22Rv1 (cell line): ENCODE data around the gene MLF2.

Experiments used
- ZFX ChIP-seq: fragments of 450-650 bp; IDR thresholded peaks from 2 replicates; pipeline ENCODE4 v1.6.1; 2017; ENCODE audit warnings: antibody characterized with exemption, borderline replicate concordance
- TF ChIP-seq, protein P1 (sequence below): fragments of 450-650 bp; IDR thresholded peaks from 2 replicates; pipeline ENCODE4 v1.5.1; 2017; ENCODE audit warnings: mild to moderate bottlenecking

DNA sequence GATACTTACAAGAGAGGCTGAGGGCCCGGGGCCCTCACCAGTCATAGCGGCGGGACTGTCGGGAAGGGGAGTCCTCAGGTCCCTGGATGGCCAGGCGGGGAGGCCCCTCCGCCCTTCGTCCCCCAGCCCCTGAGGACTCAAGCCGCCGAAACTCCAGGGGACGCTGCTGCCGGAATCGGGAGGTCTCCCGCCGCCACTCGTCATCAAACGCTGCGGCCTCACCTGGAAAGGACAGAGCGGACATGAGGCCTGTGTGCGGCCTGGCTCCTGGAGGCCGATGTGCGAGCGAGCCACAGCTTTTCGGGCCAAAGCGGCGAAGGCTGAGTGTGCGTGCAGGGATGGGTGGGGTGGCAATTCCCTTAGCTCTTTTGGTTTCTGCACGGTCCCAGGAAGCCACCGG, 4.2 kb downstream of the MLF2 start:
- TF ChIP-seq, protein P1, sequence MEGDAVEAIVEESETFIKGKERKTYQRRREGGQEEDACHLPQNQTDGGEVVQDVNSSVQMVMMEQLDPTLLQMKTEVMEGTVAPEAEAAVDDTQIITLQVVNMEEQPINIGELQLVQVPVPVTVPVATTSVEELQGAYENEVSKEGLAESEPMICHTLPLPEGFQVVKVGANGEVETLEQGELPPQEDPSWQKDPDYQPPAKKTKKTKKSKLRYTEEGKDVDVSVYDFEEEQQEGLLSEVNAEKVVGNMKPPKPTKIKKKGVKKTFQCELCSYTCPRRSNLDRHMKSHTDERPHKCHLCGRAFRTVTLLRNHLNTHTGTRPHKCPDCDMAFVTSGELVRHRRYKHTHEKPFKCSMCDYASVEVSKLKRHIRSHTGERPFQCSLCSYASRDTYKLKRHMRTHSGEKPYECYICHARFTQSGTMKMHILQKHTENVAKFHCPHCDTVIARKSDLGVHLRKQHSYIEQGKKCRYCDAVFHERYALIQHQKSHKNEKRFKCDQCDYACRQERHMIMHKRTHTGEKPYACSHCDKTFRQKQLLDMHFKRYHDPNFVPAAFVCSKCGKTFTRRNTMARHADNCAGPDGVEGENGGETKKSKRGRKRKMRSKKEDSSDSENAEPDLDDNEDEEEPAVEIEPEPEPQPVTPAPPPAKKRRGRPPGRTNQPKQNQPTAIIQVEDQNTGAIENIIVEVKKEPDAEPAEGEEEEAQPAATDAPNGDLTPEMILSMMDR, result no peak
- TF ChIP-seq ZFX, result no peak
